ENCODE results near the gene TPD52L1. TPM values are rescaled to one million over a fixed set of nuclear protein-coding genes. Genes with fewer than 3 reads are reported as not detected.

TPD52L1 gene
- total and polyA plus RNA-seq, 2 of the 4 experiments (the other 2 are of a cell fraction): 10.2 to 13.5 TPM

DNA sequence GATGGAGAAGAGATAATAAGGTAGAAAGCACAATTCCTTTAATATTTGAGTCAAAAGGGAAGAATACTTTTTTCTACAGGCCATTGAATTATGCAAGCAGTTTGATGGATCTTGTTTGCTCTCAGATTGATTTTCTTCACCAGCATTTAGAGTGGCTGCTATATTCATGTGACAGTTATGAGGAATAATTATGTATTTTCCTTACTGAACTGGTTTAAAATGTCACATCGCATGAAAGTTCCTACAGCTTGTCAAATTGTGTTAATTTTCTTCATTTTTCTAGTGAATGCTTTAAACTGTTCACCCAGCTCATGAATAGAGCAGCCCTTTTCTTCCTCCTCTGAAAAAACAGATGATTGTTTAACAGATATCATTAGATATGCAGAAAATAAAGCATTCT, 37.4 kb upstream of the TPD52L1 start:
- no peak overlapping the region for H3K4me3 ChIP-seq (ENCODE audit: insufficient read depth, low read depth, low read length)
- H4K20me1 ChIP-seq (ENCODE audit: insufficient read depth, low read length): no peaks in the 10 kb centered on the region
- no peak overlapping the region for H2BK15ac ChIP-seq (ENCODE audit: low read depth, low read length)
- H3K18ac ChIP-seq (ENCODE audit: low read depth, low read length): no peak overlapping the region
- no peak overlapping the region for H3K14ac ChIP-seq (replicated peaks; ENCODE audit: low read depth, low read length)
- H2AFZ ChIP-seq (replicated peaks; ENCODE audit: low read length, poor library complexity): no peak overlapping the region
- in situ Hi-C loops (cut with MboI; ENCODE audit: low sequenced_read_pairs) (loop anchor here (25.0 kb wide), 1 partner anchor 154 kb away; the partner anchor contains the start of gene RNF217), dilution Hi-C loops (cut with HindIII; ENCODE audit: low sequenced_read_pairs, unreplicated experiment) (no loop called here), intact Hi-C loops (cut with micrococcal nuclease) (no loop called here)
- no peaks in the 10 kb centered on the region for H3K79me1 ChIP-seq (ENCODE audit: low read depth in 1 of 2, low read length in 2 of 2)
- no CpG with 5 or more reads among the region's 1 CpG for WGBS, 2 experiments (ENCODE audit: extremely low coverage in 2 of 2, insufficient read length in 1 of 2)
- no peak overlapping the region for H2BK5ac ChIP-seq (ENCODE audit: low read depth, low read length, poor library complexity, severe bottlenecking)
- no peaks in the 10 kb centered on the region for H3K36me3 ChIP-seq (ENCODE audit: control insufficient read depth, insufficient read depth, low read length)
- H3K27ac ChIP-seq (ENCODE audit: insufficient read depth, low read length): no peak overlapping the region
- no peak overlapping the region for H3K23ac ChIP-seq (ENCODE audit: low read depth, low read length)
- H3K4me1 ChIP-seq (ENCODE audit: control insufficient read depth, insufficient read depth, low read length): no peaks in the 10 kb centered on the region
- H2AK5ac ChIP-seq (ENCODE audit: low read depth, low read length): no peak overlapping the region
- H4K91ac ChIP-seq (ENCODE audit: insufficient read depth, low read depth, low read length): no peak overlapping the region
- TF ChIP-seq BHLHE40 (IDR thresholded peaks at IDR 0.05; ENCODE audit: low read depth, low read length) (no peak), RCOR1 (IDR thresholded peaks at IDR 0.05; ENCODE audit: insufficient replicate concordance, low read length) (no peak), MAZ (IDR thresholded peaks at IDR 0.05; ENCODE audit: borderline replicate concordance, low read depth, low read length) (no peak), CHD1 (IDR thresholded peaks at IDR 0.05; ENCODE audit: low read depth, low read length) (no peak), FOS (IDR thresholded peaks at IDR 0.05; ENCODE audit: low read depth, low read length) (no peak), CEBPB (IDR thresholded peaks at IDR 0.05; ENCODE audit: low read depth, low read length) (no peak), SMC3 (IDR thresholded peaks at IDR 0.05; ENCODE audit: low read depth, low read length) (no peak), NFE2L2 (IDR thresholded peaks at IDR 0.05; ENCODE audit: low read depth, low read length) (no peak)
- no peak overlapping the region for H3K56ac ChIP-seq (ENCODE audit: extremely low read depth, insufficient read depth, low read length)
- H3K9me3 ChIP-seq (ENCODE audit: control insufficient read depth, insufficient read depth, low read length): peaks cover 11% of the 10 kb centered on the region
- ChIA-PET POLR2A (ENCODE audit: unreplicated experiment) (no interaction called here), CTCF (interaction anchor here (0.7 kb wide), 1 partner anchor 185 kb away, joined by 3 read pairs; the partner anchor contains the start of gene HDDC2)
- H3K4me2 ChIP-seq (ENCODE audit: low read depth, low read length): no peak overlapping the region
- H3K4ac ChIP-seq (ENCODE audit: low read depth, low read length): no peak overlapping the region
- no peak overlapping the region for H2BK20ac ChIP-seq (ENCODE audit: low read depth, low read length)
- no peak overlapping the region for H2BK120ac ChIP-seq (ENCODE audit: low read depth, low read length)
- no TSS peak for BruUV-seq (replicated peaks)
- H3K9me1 ChIP-seq (ENCODE audit: insufficient read depth, low read length): no peaks in the 10 kb centered on the region
- H2AK9ac ChIP-seq (replicated peaks; ENCODE audit: low read depth, low read length, poor library complexity): no peak overlapping the region
- H4K5ac ChIP-seq (ENCODE audit: low read depth, low read length): no peak overlapping the region
- H3K9ac ChIP-seq (ENCODE audit: low read depth, low read length): no peak overlapping the region
- ATAC-seq (ENCODE audit: low read depth) (no peak), DNase-seq (no peak)
- no peak overlapping the region for H4K8ac ChIP-seq (ENCODE audit: low read depth in 2 of 2, low read length in 2 of 2)
- no peaks in the 10 kb centered on the region for H3K27me3 ChIP-seq (ENCODE audit: control insufficient read depth, insufficient read depth, low read length)

Measured in IMR-90 (cell line).